GM12878 (cell line): Measurements from ENCODE around the gene IL1RL2. TPM values are rescaled to one million over a fixed set of nuclear protein-coding genes. Genes with fewer than 3 reads are reported as not detected.

Experiments used
- ATAC-seq: fragments of 200-7000 bp; cut with Tn5 transposase; 3 replicates; pipeline ENCODE4 v1.9.1; 2020; ENCODE audit warnings: mild to moderate bottlenecking, moderate library complexity
- BruUV-seq: library from RNA; stranded (reverse); fragments of 400-500 nt; replicated peaks from 2 replicates; lab custom pipeline; 2021; lab: Mats Ljungman, UMichigan
- CTCF ChIA-PET: fragments of 300-600 bp; sonication (Branson Sonifier 250); formaldehyde crosslinking; extraction: SDS; loops from one replicate; lab custom pipeline; 2021; ENCODE audit warnings: inconsistent platforms; lab: Yijun Ruan, JAX
- POLR2A ChIA-PET: fragments of 350-600 bp; formaldehyde crosslinking; extraction: SDS; loops from one replicate; lab custom pipeline; 2021; ENCODE audit warnings: inconsistent platforms; lab: Charles Lee
- RAD21 ChIA-PET: fragments of 300-600 bp; sonication (Branson Sonifier 250); formaldehyde crosslinking; loops from one replicate; lab custom pipeline; 2023; ENCODE audit warnings: antibody characterized with exemption; ENCODE audit not compliant: unreplicated experiment; lab: Charles Lee
- SMC1A ChIA-PET: fragments of 300-600 bp; sonication (Branson Sonifier 250); formaldehyde crosslinking; loops from one replicate; lab custom pipeline; 2023; ENCODE audit not compliant: unreplicated experiment, uncharacterized antibody; lab: Charles Lee
- DNase-seq: peaks from one replicate; pipeline ENCODE4 v3.0.0-alpha.2; 2011; ENCODE audit warnings: low read depth, low spot score
- FAIRE-seq: peaks from 3 replicates; lab custom pipeline; 2011; peaks lifted over from hg19 to GRCh38; lab: Jason Lieb, UNC
- H2AFZ ChIP-seq: 2 replicates; pipeline ENCODE4 v1.6.0; 2011; ENCODE audit warnings: low read depth, low read length, control low read depth; ENCODE audit not compliant: control insufficient read depth
- H3K27ac ChIP-seq: 2 replicates; pipeline ENCODE4 v1.5.1; 2011; ENCODE audit warnings: control low read depth; ENCODE audit not compliant: control insufficient read depth, insufficient read depth
- H3K27me3 ChIP-seq, 2 experiments: replicated peaks in 1 of 2; 2 replicates each; pipeline versions ENCODE4 v1.6.0 to v1.6.1; 2011; ENCODE audit warnings: low read length in 1 of 2; ENCODE audit not compliant: control insufficient read depth in 2 of 2, insufficient read depth in 2 of 2
- H3K36me3 ChIP-seq, 2 experiments: 2 replicates each; pipeline ENCODE4 v1.5.1; 2011; ENCODE audit warnings: low read length in 1 of 2; ENCODE audit not compliant: control insufficient read depth in 2 of 2, insufficient read depth in 2 of 2
- H3K4me1 ChIP-seq: 2 replicates; pipeline ENCODE4 v1.6.1; 2011; ENCODE audit warnings: mild to moderate bottlenecking, low read length, moderate library complexity, mixed read lengths; ENCODE audit not compliant: control insufficient read depth, insufficient read depth
- H3K4me2 ChIP-seq: 2 replicates; pipeline ENCODE4 v1.6.0; 2011; ENCODE audit warnings: control low read depth; ENCODE audit not compliant: control insufficient read depth, insufficient read depth
- H3K4me3 ChIP-seq: fragments of 200-600 bp; sonication (generic); 2 replicates; pipeline ENCODE4 v1.5.1; 2016
- H3K79me2 ChIP-seq: 2 replicates; pipeline ENCODE4 v1.6.0; 2011; ENCODE audit warnings: low read length; ENCODE audit not compliant: control insufficient read depth, insufficient read depth
- H3K9ac ChIP-seq: 2 replicates; pipeline ENCODE4 v1.8.0; 2011; ENCODE audit warnings: low read length, control low read depth, mixed read lengths; ENCODE audit not compliant: control insufficient read depth, insufficient read depth
- H3K9me3 ChIP-seq: replicated peaks from 3 replicates; pipeline ENCODE4 v1.5.1; 2011; ENCODE audit warnings: mild to moderate bottlenecking, low read length; ENCODE audit not compliant: control insufficient read depth, insufficient read depth
- H4K20me1 ChIP-seq: 2 replicates; pipeline ENCODE4 v1.6.0; 2011; ENCODE audit not compliant: control insufficient read depth, insufficient read depth
- CBX5 ChIP-seq: sonication (generic); IDR thresholded peaks from 2 replicates; pipeline ENCODE4 v1.6.1; 2016; ENCODE audit warnings: low read depth, moderate library complexity, mild to moderate bottlenecking, inconsistent platforms
- KDM1A ChIP-seq: fragments of 200-600 bp; sonication (generic); IDR thresholded peaks from 2 replicates; pipeline ENCODE4 v1.6.1; 2016; ENCODE audit warnings: borderline replicate concordance
- NFXL1 ChIP-seq: fragments of 450-650 bp; IDR thresholded peaks from 2 replicates; pipeline ENCODE4 v1.6.1; 2017; ENCODE audit warnings: antibody characterized with exemption, mild to moderate bottlenecking, borderline replicate concordance
- RCOR1 ChIP-seq: conservative IDR thresholded peaks from 2 replicates; pipeline ENCODE4 v1.6.1; 2012; ENCODE audit warnings: low read depth, low read length, improper control_type of control experiment
- SMAD1 ChIP-seq: fragments of 450-650 bp; IDR thresholded peaks from 2 replicates; pipeline ENCODE4 v1.6.1; 2018; ENCODE audit warnings: mild to moderate bottlenecking, low read depth; ENCODE audit not compliant: partially characterized antibody
- YBX1 ChIP-seq: fragments of 450-650 bp; IDR thresholded peaks from 2 replicates; pipeline ENCODE4 v1.6.1; 2016; ENCODE audit warnings: antibody characterized with exemption
- WGBS: methylation state at CpG from one replicate; pipeline ENCODE4 v1.1.6; 2016; ENCODE audit warnings: low lambda C conversion rate; ENCODE audit not compliant: insufficient replicate concordance, insufficient coverage; ENCODE audit errors: missing lambda C conversion rate; 5-methylcytosine and 5-hydroxymethylcytosine counted together
- in situ Hi-C: fragments of 300-500 bp; cut with MboI; formaldehyde crosslinking; loops from 9 replicates; pipeline ENCODE4 v1.14.3; 2018; ENCODE audit warnings: mixed read lengths
- intact Hi-C: fragments of 100-400 bp; cut with micrococcal nuclease; formaldehyde crosslinking; loops from one replicate; pipeline ENCODE4 v1.14.2; 2022; ENCODE audit not compliant: unreplicated experiment
- polyA plus RNA-seq, 11 experiments: library from polyadenylated mRNA; depleted of rRNA in 4 of 11; unstranded in 6 of 11; stranded (reverse) in 5 of 11; fragments of >200 nt; fragmentation: Nextera tagmentation in 4 of 11; fragmentation: Illumina TruSeq in 1 of 11; extraction: Ambion mirVana in 4 of 11; extraction: Trizol in 1 of 11; gene quantifications; 1 replicate in 1 of 11; 2 replicates in 10 of 11; pipeline versions ENCODE4 v1.2.1 to v1.2.3, GENCODE V29; 2011 to 2016; ENCODE audit warnings: inconsistent platforms in 2 of 11, missing spikeins in 2 of 11, low read depth in 1 of 11
- total RNA-seq, 4 experiments: library from RNA; depleted of rRNA in 3 of 4; stranded (reverse); fragments of >200 nt in 3 of 4; fragmentation: Illumina TruSeq in 1 of 4; extraction: Trizol in 1 of 4; gene quantifications; 2 replicates each; pipeline versions ENCODE4 v1.2.1 to v1.2.3, GENCODE V29; 2013 to 2021
- TF ChIP-seq, protein P1 (sequence below): IDR thresholded peaks from 2 replicates; pipeline ENCODE4 v1.6.1; 2012; ENCODE audit warnings: improper control_type of control experiment, low read depth, low read length; ENCODE audit not compliant: insufficient replicate concordance
- TF ChIP-seq, protein P2 (sequence below): fragments of 150-350 bp; IDR thresholded peaks from 2 replicates; pipeline ENCODE4 v1.6.1; 2014; ENCODE audit warnings: mild to moderate bottlenecking, low read depth, low read length

Gene IL1RL2
- total and polyA plus RNA-seq, 10 of the 15 experiments (the other 5 are each of a cell fraction or from before 2014, with no cell fraction given) = not detected

DNA sequence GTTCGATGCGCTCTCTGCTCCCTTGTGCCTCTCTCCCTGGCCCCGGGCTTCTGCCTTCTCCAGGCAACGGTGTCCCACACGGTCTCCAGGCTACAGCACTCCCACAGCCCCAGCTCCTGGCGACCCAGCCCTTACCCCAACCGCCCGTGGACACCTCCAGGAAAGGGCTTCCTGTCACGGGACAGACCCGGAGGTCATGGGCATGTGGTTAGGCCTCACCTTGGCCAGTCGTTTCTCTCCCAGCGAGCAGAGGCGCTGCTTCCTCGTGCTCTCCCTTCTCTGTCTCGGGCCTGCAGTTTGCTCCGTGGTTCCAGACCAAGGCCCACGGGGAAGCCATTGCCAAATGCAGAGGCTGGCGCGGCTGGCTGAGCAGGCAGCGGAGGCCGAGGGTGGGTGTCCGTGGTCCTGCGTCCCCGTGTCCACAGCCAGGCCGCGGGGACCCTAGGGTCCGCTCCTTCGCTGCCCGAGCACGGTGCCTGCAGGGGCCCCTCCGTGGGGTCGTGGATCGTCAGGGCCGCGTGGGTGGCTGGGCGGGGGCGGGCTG lies 63.5 kb downstream of the IL1RL2 start:
- Histone ChIP-seq H3K9ac (no peak overlapping the region), H3K9me3 (no peaks in the 10 kb centered on the region), H3K27ac (no peak overlapping the region), H3K79me2 (no peaks in the 10 kb centered on the region), H3K4me1 (no peaks in the 10 kb centered on the region)
- in situ Hi-C loops = loop anchor here (5.0 kb wide), 2 partner anchors 107 to 192 kb away; partner anchors contain the start of gene IL18R1
- POLR2A ChIA-PET = no interaction called here
- no peak for ATAC-seq
- no peak for TF ChIP-seq CBX5
- no peak for TF ChIP-seq RCOR1
- TF ChIP-seq, protein P1, sequence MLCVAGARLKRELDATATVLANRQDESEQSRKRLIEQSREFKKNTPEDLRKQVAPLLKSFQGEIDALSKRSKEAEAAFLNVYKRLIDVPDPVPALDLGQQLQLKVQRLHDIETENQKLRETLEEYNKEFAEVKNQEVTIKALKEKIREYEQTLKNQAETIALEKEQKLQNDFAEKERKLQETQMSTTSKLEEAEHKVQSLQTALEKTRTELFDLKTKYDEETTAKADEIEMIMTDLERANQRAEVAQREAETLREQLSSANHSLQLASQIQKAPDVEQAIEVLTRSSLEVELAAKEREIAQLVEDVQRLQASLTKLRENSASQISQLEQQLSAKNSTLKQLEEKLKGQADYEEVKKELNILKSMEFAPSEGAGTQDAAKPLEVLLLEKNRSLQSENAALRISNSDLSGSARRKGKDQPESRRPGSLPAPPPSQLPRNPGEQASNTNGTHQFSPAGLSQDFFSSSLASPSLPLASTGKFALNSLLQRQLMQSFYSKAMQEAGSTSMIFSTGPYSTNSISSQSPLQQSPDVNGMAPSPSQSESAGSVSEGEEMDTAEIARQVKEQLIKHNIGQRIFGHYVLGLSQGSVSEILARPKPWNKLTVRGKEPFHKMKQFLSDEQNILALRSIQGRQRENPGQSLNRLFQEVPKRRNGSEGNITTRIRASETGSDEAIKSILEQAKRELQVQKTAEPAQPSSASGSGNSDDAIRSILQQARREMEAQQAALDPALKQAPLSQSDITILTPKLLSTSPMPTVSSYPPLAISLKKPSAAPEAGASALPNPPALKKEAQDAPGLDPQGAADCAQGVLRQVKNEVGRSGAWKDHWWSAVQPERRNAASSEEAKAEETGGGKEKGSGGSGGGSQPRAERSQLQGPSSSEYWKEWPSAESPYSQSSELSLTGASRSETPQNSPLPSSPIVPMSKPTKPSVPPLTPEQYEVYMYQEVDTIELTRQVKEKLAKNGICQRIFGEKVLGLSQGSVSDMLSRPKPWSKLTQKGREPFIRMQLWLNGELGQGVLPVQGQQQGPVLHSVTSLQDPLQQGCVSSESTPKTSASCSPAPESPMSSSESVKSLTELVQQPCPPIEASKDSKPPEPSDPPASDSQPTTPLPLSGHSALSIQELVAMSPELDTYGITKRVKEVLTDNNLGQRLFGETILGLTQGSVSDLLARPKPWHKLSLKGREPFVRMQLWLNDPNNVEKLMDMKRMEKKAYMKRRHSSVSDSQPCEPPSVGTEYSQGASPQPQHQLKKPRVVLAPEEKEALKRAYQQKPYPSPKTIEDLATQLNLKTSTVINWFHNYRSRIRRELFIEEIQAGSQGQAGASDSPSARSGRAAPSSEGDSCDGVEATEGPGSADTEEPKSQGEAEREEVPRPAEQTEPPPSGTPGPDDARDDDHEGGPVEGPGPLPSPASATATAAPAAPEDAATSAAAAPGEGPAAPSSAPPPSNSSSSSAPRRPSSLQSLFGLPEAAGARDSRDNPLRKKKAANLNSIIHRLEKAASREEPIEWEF = no peak
- no peak for TF ChIP-seq YBX1
- no peak for TF ChIP-seq SMAD1
- no peak for TF ChIP-seq NFXL1
- TF ChIP-seq KDM1A = no peak
- TF ChIP-seq, protein P2, sequence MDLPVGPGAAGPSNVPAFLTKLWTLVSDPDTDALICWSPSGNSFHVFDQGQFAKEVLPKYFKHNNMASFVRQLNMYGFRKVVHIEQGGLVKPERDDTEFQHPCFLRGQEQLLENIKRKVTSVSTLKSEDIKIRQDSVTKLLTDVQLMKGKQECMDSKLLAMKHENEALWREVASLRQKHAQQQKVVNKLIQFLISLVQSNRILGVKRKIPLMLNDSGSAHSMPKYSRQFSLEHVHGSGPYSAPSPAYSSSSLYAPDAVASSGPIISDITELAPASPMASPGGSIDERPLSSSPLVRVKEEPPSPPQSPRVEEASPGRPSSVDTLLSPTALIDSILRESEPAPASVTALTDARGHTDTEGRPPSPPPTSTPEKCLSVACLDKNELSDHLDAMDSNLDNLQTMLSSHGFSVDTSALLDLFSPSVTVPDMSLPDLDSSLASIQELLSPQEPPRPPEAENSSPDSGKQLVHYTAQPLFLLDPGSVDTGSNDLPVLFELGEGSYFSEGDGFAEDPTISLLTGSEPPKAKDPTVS = no peak
- TF ChIP-seq, all 136 proteins: peak for 0
- WGBS = 69% methylated on average over 28 of the region's 37 CpGs
- ChIA-PET SMC1A (interaction anchor here (0.9 to 1.9 kb wide), 4 partner anchors 9 to 193 kb away, joined by 3 to 17 read pairs (median 5); no protein-coding TSS in a partner anchor), RAD21 (interaction anchor here (1.2 to 2.0 kb wide), 3 partner anchors 51 to 366 kb away, joined by 4 to 10 read pairs (median 5); no protein-coding TSS in a partner anchor), CTCF (interaction anchor here (0.8 to 6.5 kb wide), 12 partner anchors 10 to 240 kb away, joined by 3 to 83 read pairs (median 10); partner anchors contain the start of gene IL18R1)
- H3K27me3 ChIP-seq = no peaks in the 10 kb centered on the region; a peak in 1 of 4 replicates
- no peaks in the 10 kb centered on the region for H4K20me1 ChIP-seq
- no peak overlapping the region for H2AFZ ChIP-seq
- intact Hi-C loops = no loop called here
- no TSS peak for BruUV-seq
- H3K4me3 ChIP-seq = no peak overlapping the region
- FAIRE-seq (no peak), DNase-seq (no peak)
- H3K4me2 ChIP-seq = no peak overlapping the region
- H3K36me3 ChIP-seq = no peaks in the 10 kb centered on the region
